ENCODE data around the gene TMEM130.

DNA sequence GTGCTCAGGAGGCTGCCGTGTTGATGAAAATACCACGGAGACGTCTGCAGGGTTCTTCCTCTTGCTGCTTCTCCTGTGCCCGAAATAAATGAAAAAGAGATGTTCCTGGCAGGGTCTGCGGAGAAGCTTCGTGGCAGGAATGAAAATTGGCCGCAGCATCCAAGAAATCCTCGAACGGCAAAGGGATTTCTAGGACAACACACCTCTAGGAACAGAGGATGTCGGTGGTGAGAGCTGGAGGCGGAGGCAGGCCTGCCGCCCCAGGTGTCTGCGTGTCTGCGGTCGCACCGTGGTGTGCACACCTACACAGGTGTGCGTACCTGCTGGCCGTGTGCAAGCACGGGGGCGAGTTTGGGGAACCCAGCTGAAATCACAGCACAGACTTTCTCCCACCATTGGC is 43.4 kb downstream of the TMEM130 start:
- TF ChIP-seq, protein P1, sequence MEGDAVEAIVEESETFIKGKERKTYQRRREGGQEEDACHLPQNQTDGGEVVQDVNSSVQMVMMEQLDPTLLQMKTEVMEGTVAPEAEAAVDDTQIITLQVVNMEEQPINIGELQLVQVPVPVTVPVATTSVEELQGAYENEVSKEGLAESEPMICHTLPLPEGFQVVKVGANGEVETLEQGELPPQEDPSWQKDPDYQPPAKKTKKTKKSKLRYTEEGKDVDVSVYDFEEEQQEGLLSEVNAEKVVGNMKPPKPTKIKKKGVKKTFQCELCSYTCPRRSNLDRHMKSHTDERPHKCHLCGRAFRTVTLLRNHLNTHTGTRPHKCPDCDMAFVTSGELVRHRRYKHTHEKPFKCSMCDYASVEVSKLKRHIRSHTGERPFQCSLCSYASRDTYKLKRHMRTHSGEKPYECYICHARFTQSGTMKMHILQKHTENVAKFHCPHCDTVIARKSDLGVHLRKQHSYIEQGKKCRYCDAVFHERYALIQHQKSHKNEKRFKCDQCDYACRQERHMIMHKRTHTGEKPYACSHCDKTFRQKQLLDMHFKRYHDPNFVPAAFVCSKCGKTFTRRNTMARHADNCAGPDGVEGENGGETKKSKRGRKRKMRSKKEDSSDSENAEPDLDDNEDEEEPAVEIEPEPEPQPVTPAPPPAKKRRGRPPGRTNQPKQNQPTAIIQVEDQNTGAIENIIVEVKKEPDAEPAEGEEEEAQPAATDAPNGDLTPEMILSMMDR (conservative IDR thresholded peaks at IDR 0.05 in 1 of 2, IDR thresholded peaks at IDR 0.05 in 1 of 2; ENCODE audit: low read depth in 1 of 2, low read length in 2 of 2) = no peak
- TF ChIP-seq EZH2 (IDR thresholded peaks at IDR 0.05; ENCODE audit: low read length, missing control alignments) = no peak
